HepG2 (cell line): ENCODE measurements around the gene ANKRD31. TPM values are rescaled to one million over a fixed set of nuclear protein-coding genes. Genes with fewer than 3 reads are reported as not detected.

Source experiments
- CHD4 ChIP-seq: fragments of 200-600 bp; sonication (generic); IDR thresholded peaks from 2 replicates; pipeline ENCODE4 v1.7.0; 2017; ENCODE audit warnings: mild to moderate bottlenecking, low read length, borderline replicate concordance
- HNF1A ChIP-seq, 2 experiments: sonication (generic) in 1 of 2; formaldehyde crosslinking in 1 of 2; IDR thresholded peaks; 2 replicates each; pipeline versions ENCODE4 v1.4.0 to v1.6.1; 2016 to 2020; ENCODE audit warnings: borderline replicate concordance in 1 of 2, low read depth in 1 of 2, mild to moderate bottlenecking in 1 of 2, missing genetic modification reagents in 1 of 2
- KLF6 ChIP-seq: IDR thresholded peaks from 2 replicates; pipeline ENCODE4 v1.8.0; 2016; ENCODE audit warnings: missing biosample characterization, missing genetic modification reagents
- MNT ChIP-seq: fragments of 450-650 bp; IDR thresholded peaks from 2 replicates; pipeline ENCODE4 v1.6.1; 2016
- THRA ChIP-seq: sonication (generic); formaldehyde crosslinking; IDR thresholded peaks from 2 replicates; pipeline ENCODE4 v1.4.0; 2020; ENCODE audit warnings: missing genetic modification reagents, borderline replicate concordance
- YY1 ChIP-seq: IDR thresholded peaks from 2 replicates; pipeline ENCODE4 v1.6.1; 2011; ENCODE audit warnings: low read length, low read depth, moderate library complexity, mild to moderate bottlenecking; ENCODE audit not compliant: insufficient read depth, insufficient replicate concordance
- ZBTB2 ChIP-seq: sonication (generic); formaldehyde crosslinking; IDR thresholded peaks from 2 replicates; pipeline ENCODE4 v1.8.0; 2022; ENCODE audit warnings: low read depth, missing genetic modification reagents
- ZNF160 ChIP-seq: sonication (generic); formaldehyde crosslinking; IDR thresholded peaks from 2 replicates; pipeline ENCODE4 v1.8.0; 2022; ENCODE audit warnings: mild to moderate bottlenecking, inconsistent platforms, missing genetic modification reagents
- ZNF609 ChIP-seq: sonication (generic); formaldehyde crosslinking; IDR thresholded peaks from 2 replicates; pipeline ENCODE4 v1.4.0; 2020; ENCODE audit warnings: mild to moderate bottlenecking, missing genetic modification reagents, borderline replicate concordance
- ZNF678 ChIP-seq: sonication (generic); formaldehyde crosslinking; IDR thresholded peaks from 2 replicates; pipeline ENCODE4 v1.4.0; 2020; ENCODE audit warnings: mild to moderate bottlenecking, missing genetic modification reagents
- polyA plus RNA-seq, 8 experiments: library from polyadenylated mRNA; depleted of rRNA in 3 of 8; stranded (reverse) in 7 of 8; unstranded in 1 of 8; fragments of >200 nt; fragmentation: Illumina TruSeq in 4 of 8; extraction: Trizol in 4 of 8; gene quantifications; 2 replicates each; pipeline versions ENCODE4 v1.2.1 to v1.2.3, GENCODE V29; 2011 to 2016; ENCODE audit warnings: low read depth in 4 of 8, missing spikeins in 1 of 8, mixed read lengths in 1 of 8; ENCODE audit not compliant: insufficient read depth in 1 of 8
- total RNA-seq, 5 experiments: library from RNA; depleted of rRNA; stranded (reverse); fragments of >200 nt; fragmentation: Illumina TruSeq; extraction: Trizol; gene quantifications; 2 replicates each; pipeline ENCODE4 v1.2.3, GENCODE V29; 2016; ENCODE audit warnings: low read depth in 1 of 5

The ANKRD31 gene
- total and polyA plus RNA-seq, 2 of the 13 experiments (the other 11 are each of a cell fraction or from before 2014, with no cell fraction given), result 0.01 to 0.09 TPM

- TF ChIP-seq HNF1A (IDR thresholded peaks at IDR 0.05; ENCODE audit: low read depth) (no peak), HNF1A (CRISPR knock-in tag; IDR thresholded peaks at IDR 0.05; ENCODE audit: borderline replicate concordance) (no peak), KLF6 (CRISPR knock-in tag) (no peak), ZNF160 (no peak), ZBTB2 (CRISPR knock-in tag) (no peak), YY1 (no peak), CHD4 (no peak), ZNF609 (CRISPR knock-in tag) (no peak), MNT (no peak), ZNF678 (no peak), THRA (no peak)
These were observed 11.2 kb downstream of the ANKRD31 start (continued) for GRCh38 chr5:75225506-75225905.
